Vagina (tissue), 2 donors: ENCODE results near the gene TNS3.

Experiments used
- CTCF ChIP-seq, 3 experiments: fragments of 450-650 bp in 2 of 3; fragments of 200-600 bp in 1 of 3; sonication (generic) in 1 of 3; IDR thresholded peaks; one replicate each; pipeline ENCODE4 v1.5.1; 2017 to 2019; ENCODE audit warnings: antibody characterized with exemption in 3 of 3, mild to moderate bottlenecking in 2 of 3, moderate library complexity in 2 of 3
- POLR2A ChIP-seq, 2 donors: fragments of 450-650 bp; IDR thresholded peaks; one replicate each; pipeline ENCODE4 v1.6.1; 2017; ENCODE audit warnings: antibody characterized with exemption in 2 of 2, mild to moderate bottlenecking in 2 of 2, moderate library complexity in 2 of 2
- POLR2AphosphoS5 ChIP-seq, 2 donors: sonication (generic); formaldehyde crosslinking; IDR thresholded peaks; one replicate each; pipeline ENCODE4 v1.9.0; 2017; ENCODE audit warnings: antibody characterized with exemption in 2 of 2, mild to moderate bottlenecking in 2 of 2, low read depth in 1 of 2; ENCODE audit not compliant: insufficient read depth in 1 of 2

- TF ChIP-seq CTCF (IDR thresholded peaks at IDR 0.05), result no peak
- no peak for TF ChIP-seq POLR2A (IDR thresholded peaks at IDR 0.05)
- no peak for TF ChIP-seq POLR2AphosphoS5 (IDR thresholded peaks at IDR 0.05; ENCODE audit: insufficient read depth in 1 of 2, low read depth in 1 of 2)
Measured at GRCh38 chr7:47282790-47283496, 299.0 kb downstream of the TNS3 start.
